ENCODE results near the gene APC2.

APC2 gene

GRCh38 chr19:1446713-1447481, 3.0 kb upstream of the APC2 start:
- DNase-seq (ENCODE audit: low spot score) = no peak

GRCh38 chr19:1447504-1447903, 2.4 kb upstream of the APC2 start:
- no peak for FAIRE-seq
- no peak for DNase-seq (ENCODE audit: low spot score)

More at GRCh38 chr19:1446713-1447481, 3.0 kb upstream of the APC2 start:
- FAIRE-seq = no peak

- FAIRE-seq (no peak), DNase-seq (ENCODE audit: low spot score) (no peak)
These were observed 2.0 kb upstream of the APC2 start for GRCh38 chr19:1447944-1448343.

DNA sequence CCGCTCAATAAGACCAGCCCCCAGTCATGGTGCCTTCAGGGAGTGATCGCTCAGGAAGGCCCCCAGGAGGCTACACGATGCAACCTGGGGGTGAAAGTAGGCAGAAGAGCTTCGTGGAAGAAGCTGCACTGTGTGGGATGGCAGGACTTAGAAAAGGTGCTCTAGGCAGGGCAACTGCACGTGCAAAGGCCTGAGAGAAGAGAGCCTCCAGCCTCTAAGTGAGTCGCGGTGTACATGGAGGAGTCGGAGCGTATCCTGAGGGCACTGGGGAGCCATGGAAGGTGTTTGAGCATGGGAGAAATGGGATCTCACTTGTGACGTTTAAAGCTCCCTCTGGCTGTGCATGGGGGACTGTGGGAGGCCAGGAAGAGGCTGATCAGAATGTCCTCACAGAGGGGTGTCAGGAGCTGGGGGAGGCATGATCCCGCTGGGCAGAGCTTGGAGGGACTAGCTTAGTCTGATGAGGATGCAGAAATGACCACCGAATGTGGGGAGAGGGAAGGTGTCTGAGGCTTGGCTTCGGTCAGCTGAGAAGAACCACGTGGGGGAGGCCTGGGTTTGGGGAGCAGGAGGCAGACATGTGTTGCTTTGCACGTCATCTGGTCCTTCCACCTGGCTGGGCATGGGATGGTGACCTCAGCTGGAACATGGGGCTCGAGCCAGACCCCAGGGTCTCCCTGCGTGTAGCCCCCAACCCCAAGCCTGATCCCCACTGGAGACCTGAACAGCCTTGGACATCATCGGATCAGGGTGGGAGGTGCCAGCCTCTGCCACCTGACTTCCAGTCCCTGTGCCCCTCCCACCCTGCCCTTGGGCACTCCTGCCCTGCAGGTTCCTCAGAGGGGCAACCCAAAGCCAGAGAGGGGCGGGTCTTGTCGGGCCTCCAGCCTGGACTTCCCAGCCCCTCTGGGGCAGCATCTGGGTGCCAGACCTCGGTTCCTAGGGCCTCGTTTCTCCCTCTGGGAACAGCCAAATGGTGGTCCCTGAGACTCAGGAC, 1.1 kb downstream of the APC2 start:
- FAIRE-seq = no peak
- DNase-seq (ENCODE audit: low spot score) = no peak

- DNase-seq (ENCODE audit: low spot score) (no peak), FAIRE-seq (no peak)
These were observed 2.2 kb downstream of the APC2 start for GRCh38 chr19:1451916-1452801.

GRCh38 chr19:1452802-1453524, 3.0 kb downstream of the APC2 start:
- FAIRE-seq (no peak), DNase-seq (ENCODE audit: low spot score) (no peak)

- DNase-seq (ENCODE audit: low spot score) = peak; percentile 40
These were observed 3.8 kb downstream of the APC2 start for GRCh38 chr19:1453525-1454364.

DNA sequence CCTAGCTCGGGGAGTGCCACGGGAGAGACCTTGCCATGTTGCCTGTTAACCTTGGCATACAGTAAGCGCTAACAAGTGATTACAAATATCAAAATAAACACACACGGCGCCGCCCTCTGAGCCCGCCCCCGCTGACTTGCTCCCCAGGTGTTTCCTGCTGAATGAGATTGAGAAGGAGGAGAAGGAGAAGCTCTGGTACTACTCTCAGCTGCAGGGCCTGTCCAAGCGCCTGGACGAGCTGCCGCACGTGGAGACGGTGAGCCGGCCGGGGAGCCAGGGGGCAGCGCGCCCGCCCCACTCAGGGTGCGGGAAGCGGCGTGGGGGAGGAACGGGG, 5.0 kb downstream of the APC2 start:
- FAIRE-seq (no peak), DNase-seq (ENCODE audit: low spot score) (no peak)

More at GRCh38 chr19:1453525-1454364, 3.8 kb downstream of the APC2 start:
- FAIRE-seq = no peak

- DNase-seq (ENCODE audit: low spot score) = peak; percentile 57
- FAIRE-seq = no peak
These were observed 5.6 kb downstream of the APC2 start for GRCh38 chr19:1455336-1456120.

DNA sequence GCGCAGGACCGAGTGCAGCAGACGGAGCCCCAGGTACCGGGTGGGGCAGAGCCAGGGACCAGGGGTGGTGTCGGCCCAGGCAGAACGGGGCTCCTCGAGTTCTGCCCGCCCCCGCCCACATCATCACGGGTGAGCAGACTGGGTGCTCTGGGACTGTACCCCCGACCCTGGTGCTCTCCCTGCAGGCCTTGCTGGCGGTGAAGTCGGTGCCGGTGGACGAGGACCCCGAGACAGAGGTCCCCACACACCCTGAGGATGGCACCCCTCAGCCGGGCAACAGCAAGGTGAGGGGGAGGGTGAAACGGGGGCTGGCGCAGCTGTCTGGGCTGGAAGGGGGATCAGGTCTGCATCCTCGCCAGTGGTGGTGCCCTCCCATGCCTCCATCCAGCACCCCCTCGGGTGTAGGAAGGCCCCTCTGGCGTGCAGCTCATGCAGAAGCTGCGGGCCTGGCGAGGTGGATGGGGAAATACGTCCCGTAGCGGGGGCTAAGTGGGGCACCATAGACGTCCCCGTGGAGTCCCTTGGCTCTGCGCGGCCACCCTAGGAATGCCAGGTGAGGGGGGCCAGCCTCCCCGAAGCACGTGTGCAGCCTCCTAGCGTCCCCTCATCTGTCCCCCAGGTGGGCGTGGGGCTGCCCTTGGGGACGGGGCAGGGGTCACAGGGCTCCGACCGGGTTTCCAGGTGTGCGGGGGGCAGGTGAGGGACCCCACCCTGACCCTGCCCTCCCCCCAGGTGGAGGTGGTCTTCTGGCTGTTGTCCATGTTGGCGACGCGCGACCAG, 6.4 kb downstream of the APC2 start:
- DNase-seq (ENCODE audit: low spot score) = no peak
- no peak for FAIRE-seq

- DNase-seq (ENCODE audit: low spot score) (no peak), FAIRE-seq (no peak)
These were observed 7.3 kb downstream of the APC2 start for GRCh38 chr19:1457031-1457739.

DNA sequence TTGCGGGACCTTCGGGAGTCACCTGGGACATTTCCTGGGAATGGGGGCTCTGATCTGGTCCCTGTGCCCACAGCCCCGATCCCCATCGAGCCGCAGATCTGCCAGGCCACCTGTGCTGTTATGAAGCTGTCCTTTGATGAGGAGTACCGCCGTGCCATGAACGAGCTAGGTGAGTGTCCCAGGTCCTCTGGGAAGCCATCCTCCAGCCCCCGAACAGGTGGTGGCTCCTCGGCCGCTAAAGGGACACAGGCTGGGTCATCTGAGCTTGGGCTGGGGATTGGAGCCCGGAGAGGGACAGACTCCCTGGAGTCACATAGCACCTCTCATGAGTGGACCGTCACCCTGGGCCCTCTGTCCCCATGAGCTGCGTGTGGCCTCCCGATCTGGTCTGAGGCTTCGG, 8.0 kb downstream of the APC2 start:
- DNase-seq (ENCODE audit: low spot score) (no peak), FAIRE-seq (no peak)

DNA sequence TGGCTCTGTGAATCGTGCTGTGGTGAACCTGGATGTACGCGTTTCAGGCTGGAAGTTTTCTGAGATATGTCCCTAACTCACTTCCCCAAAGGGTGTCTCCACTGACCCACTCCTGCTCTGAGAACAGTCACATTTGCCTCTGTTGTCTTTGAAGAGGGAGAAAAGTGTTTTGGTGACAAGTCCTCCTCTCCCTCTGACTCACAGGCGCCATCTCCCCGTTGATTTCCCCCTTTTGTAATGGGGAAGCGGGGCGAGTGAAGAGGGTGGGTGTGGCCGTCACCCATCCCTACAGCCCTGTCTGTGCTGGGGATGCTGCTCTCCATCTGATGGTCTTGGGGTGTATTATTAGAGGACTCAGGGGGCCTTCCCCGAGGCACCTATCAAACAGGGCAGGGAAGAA, 9.6 kb downstream of the APC2 start:
- DNase-seq (ENCODE audit: low spot score) (no peak), FAIRE-seq (no peak)

- DNase-seq (ENCODE audit: low spot score) (no peak), FAIRE-seq (no peak)
These were observed 10.4 kb downstream of the APC2 start for GRCh38 chr19:1460033-1460995.

DNA sequence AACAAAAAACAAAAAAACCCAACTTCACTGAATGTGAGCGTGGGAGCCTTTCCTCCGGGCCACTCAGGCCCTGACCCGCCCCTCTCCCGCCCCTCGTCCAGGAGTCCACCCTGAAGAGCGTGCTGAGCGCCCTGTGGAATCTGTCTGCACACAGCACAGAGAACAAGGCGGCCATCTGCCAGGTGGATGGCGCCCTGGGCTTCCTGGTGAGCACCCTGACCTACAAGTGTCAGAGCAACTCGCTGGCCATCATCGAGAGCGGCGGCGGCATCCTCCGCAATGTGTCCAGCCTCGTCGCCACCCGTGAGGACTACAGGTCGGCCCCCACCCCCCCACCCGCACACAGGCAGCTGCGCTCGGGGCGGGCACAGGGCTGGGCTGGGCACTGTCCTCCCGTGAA, 11.9 kb downstream of the APC2 start:
- no peak for DNase-seq (ENCODE audit: low spot score)
- FAIRE-seq = no peak

DNA sequence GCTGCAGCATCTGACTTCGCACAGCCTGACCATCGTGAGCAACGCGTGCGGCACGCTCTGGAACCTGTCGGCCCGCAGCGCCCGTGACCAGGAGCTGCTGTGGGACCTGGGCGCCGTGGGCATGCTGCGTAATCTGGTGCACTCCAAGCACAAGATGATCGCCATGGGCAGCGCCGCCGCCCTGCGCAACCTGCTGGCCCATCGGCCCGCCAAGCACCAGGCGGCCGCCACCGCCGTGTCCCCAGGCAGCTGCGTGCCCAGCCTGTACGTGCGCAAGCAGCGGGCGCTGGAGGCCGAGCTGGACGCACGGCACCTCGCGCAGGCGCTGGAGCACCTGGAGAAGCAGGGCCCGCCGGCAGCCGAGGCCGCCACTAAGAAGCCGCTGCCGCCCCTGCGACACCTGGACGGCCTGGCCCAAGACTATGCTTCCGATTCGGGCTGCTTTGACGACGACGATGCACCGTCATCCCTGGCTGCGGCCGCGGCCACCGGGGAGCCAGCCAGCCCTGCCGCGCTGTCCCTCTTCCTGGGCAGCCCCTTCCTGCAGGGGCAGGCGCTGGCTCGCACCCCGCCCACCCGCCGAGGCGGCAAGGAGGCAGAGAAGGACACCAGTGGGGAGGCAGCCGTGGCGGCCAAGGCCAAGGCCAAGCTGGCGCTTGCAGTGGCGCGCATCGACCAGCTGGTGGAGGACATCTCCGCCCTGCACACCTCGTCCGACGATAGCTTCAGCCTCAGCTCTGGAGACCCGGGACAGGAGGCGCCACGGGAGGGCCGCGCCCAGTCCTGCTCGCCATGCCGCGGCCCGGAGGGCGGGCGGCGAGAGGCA, 15.5 kb downstream of the APC2 start:
- no peak for FAIRE-seq
- DNase-seq (ENCODE audit: low spot score) = no peak

All from RCC 7860 (cell line).